Activated T-cell treated with anti-CD3 and anti-CD28 coated beads, Interleukin-2, amount 50 U/mL, for 1 hour (primary cell): ENCODE measurements around the gene CADPS2.

Experiments
- DNase-seq: peaks from one replicate; pipeline ENCODE4 v3.0.0-alpha.2; 2020

CADPS2 gene

DNA sequence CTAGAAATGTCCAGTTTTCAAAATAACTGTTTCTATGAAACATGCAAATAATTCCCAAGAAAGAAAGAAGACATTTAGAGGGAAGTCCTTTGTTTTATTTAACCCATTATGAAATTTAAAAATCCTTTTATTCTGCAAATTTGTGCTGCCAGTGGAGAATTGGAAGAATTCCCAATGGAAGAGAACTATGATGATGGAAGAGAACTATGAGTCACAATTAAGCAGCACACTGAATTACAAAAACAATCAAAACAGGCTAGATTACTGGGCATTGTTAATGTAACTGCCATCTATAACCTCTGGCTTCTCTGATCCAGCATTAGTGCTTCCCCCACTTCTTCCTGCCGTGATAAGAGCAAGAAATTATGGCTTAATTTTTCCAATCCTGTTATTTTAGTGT, 455.6 kb downstream of the CADPS2 start:
- DNase-seq, result no peak

DNA sequence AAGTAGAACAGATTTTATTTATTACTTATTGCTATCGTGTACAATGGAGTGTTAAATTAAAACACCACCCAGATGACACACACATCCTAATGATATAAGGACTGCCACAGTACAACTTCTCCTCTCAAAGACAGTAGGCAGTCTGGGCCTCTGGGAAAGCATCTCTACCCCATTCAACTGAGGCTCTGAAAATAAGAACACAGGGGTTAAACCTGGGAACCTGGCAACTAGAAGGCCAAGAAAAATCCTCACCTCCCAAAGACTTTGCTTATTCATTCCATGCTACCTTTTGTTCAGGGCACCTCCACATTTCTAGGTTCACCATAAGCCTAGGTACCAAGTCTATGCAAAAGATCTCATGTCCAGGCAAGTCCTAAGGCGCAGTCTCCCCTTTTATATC, 456.3 kb downstream of the CADPS2 start:
- no peak for DNase-seq

- no peak for DNase-seq
Observed at GRCh38 chr7:122425731-122426130, 460.5 kb downstream of the CADPS2 start.

DNA sequence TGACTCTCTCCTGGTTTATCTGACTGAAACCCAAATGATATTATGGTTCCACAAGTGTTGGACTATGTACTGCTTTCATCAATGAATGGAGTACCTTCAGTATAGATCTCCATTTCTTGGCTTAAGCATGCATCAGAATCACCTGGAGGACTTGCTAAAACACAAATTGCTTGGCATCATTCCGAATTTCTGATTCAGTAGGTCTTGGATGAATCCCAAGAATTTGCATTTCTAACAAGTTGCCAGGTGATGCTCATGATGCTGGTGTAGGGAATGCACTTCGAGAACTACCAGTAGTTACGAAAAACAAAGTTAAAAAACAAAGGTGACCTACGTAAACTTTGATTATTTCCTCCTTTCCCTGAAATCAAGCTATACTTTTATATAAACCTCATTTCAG, 462.7 kb downstream of the CADPS2 start:
- DNase-seq, result no peak

DNA sequence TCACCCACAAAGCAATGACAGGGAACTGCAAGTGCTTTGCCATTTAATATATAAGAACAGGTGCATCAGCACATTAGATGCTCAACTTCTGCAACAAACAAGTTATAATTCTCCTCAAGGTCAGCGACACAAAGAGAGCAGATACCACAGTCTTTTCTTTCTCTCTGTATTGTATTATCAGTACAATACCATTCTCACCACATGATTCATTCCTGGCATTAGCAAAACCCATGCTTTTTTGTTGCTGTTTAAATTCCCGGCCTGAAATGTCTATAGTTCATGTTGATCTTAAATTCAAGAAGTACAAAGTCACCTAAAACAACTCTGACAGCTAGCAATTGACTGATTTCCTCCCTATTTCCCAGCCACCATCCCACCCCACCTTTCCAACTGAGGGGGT, 469.9 kb downstream of the CADPS2 start:
- no peak for DNase-seq

GRCh38 chr7:122415510-122415909, 470.8 kb downstream of the CADPS2 start:
- DNase-seq, result no peak

DNA sequence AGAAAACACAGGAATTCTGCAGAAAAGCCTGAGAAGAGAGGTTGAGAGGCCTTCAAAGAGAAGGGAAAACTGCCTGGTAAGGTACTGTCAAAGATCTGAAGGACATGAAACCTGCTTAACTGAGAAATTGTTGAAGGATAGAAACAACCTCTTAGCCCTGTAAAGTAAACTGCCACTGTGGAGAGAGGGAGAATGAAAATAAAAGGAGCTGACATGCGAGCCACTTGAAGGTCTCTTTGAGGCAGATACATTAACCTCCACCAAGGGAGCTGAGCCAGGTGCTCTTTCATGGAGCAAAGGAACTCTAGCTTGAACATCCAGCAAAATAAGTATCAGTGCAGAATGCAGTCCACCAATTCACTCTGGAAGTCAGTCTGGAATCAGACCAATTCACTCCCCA, 472.9 kb downstream of the CADPS2 start:
- DNase-seq, result no peak

- no peak for DNase-seq
Observed at GRCh38 chr7:122412883-122413282, 473.4 kb downstream of the CADPS2 start.

DNA sequence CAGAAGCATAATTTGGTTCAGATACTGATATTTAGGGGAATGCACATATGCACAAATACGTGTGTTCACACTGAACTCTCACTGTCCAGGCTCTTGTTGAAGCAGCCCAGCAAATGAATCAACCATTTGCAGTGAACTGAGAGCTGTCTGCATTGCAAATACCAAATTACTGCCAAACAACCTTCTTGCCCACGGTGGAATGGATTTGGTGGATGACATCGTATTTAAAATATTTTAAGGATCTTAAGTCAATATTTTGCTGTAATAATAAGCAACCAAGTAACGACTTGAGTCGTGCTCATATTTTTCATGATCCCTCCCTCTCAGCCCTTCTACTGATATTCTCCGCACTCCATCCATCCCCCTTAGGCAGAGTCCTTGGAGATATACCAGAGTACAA, 473.8 kb downstream of the CADPS2 start:
- DNase-seq, result no peak

- no peak for DNase-seq
Observed at GRCh38 chr7:122407195-122407594, 479.1 kb downstream of the CADPS2 start.

DNA sequence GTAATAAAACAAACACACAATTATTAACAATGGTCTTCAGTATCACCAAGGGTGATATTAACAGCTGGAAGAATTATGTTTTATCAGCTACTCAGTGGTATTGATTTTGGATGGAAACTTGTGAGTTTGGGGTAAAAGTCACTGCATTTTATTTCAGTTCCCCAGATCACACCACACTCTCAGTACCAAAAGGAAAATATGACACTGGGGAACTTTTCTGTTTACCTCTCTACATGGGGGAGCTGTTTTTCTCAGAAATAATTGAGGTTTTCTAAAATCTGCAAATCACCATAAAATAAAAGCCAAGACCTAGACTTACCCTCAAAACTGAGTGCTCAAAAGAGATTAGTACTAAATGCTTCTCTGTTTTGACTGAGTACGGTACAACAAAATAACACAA, 483.1 kb downstream of the CADPS2 start:
- no peak for DNase-seq

- DNase-seq, result no peak
Observed at GRCh38 chr7:122402235-122402634, 484.0 kb downstream of the CADPS2 start.

- no peak for DNase-seq
Observed at GRCh38 chr7:122397381-122397780, 488.9 kb downstream of the CADPS2 start.

GRCh38 chr7:122394512-122394911, 491.7 kb downstream of the CADPS2 start:
- no peak for DNase-seq

GRCh38 chr7:122384528-122384927, 501.7 kb downstream of the CADPS2 start:
- DNase-seq, result no peak

DNA sequence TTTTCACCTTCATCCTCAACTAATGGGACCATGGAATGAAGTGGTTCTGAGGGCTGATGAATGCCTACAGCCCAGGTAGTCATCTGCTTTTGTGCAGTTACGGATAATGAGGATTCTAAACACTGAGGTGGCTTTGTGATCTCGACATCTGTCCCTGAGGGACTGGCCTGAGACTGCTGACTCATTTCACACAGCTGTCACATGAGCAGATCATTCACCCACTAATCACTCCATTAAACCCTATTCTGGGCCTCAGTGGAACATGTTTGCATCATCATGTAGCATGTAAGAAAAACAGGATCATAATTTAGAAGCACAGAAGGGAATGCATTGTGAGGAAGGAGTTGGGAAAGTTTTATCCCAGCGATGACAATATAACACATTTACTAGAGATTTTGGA, 502.3 kb downstream of the CADPS2 start:
- no peak for DNase-seq

GRCh38 chr7:122380992-122381391, 505.3 kb downstream of the CADPS2 start:
- no peak for DNase-seq

- DNase-seq, result no peak
Observed at GRCh38 chr7:122379491-122379890, 506.8 kb downstream of the CADPS2 start.

GRCh38 chr7:122369756-122370155, 516.5 kb downstream of the CADPS2 start:
- DNase-seq, result no peak

DNA sequence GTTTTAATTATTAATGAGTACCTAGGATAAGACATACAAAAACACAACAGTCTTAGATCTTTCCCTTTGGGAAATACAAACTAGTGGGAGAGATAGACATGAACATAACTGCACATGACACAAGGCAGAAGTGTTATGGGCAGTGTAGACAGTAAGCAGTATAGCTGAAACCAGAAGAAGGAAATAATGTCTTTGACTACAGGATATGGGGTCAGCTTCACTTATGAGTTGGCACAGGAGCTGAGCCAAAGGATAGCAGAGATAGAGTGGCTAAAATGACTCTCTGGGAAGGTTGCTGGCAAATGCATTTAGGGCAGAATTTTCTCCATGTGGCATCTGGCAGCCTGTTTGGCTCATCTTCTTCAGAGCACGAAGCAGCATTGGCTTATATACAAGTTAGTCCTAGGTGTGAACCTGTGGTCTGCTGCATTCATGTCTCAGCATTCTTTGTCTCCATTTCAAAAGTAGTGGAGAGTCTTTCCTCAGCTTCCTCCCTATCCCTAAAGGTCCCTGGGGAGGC, 521.4 kb downstream of the CADPS2 start:
- no peak for DNase-seq

GRCh38 chr7:122363144-122363543, 523.1 kb downstream of the CADPS2 start:
- DNase-seq, result no peak

- DNase-seq, result no peak
Observed at GRCh38 chr7:122362473-122362872, 523.8 kb downstream of the CADPS2 start.

DNA sequence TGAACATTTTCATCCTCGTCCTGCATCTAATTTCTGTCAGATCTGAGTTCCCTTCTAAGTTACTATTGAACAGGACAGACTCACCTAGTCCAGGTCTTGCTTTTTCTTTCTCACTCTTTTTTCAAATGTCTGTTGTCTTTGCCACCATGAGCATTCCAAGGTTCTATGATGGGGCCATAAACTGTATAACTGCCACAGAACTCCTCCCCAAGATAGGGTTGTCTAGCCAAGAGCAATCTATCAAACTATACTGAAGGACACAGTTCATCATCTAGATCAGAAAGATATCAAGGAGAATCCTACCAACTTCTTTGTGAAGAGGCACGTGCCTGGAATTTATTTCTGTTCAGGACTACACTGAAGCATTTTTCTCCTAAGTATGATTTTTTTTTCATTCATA, 531.6 kb downstream of the CADPS2 start:
- DNase-seq, result no peak

DNA sequence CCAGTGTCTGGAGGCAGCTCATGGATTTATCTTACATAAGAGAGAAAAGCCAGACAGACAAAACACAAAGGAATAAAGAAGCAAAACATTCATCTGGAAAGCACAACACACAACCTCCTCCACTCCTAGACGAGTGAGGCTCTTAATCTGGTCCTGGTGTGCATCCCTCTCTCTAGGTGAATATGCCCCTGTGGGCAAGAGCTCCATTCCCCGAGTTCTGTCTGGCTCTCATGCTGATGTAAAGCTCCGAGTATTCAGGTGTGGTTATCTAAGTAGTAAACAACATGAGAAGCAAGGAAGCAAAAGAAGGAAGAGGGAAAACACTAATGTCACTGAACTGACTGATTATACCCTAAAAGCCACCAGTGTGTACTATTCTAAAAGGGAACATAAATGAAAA, 533.8 kb downstream of the CADPS2 start:
- DNase-seq, result no peak

DNA sequence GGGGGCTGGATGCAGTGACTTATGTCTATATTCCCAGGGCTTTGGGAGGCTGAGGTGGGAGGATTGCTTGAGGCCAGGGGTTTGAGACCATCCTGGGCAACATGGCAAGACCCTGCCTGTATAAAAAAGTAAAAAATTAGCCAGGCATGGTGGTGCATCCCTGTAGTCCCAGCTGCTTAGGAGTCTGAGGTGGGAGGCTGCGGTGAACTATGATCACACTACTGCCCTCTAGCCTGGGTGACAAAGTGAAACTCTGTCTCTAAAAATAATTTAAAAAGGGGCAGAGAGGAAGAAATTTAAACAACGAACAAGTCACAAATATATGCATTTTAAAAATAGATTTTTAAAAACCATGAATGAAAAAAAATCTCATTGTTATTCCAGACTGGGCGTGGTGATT, 535.6 kb downstream of the CADPS2 start:
- no peak for DNase-seq

GRCh38 chr7:122344303-122344620, 542.0 kb downstream of the CADPS2 start:
- DNase-seq, result no peak
